Progenitor cell of endocrine pancreas (in vitro differentiated cells): ENCODE measurements around the gene XKR7. TPM values are rescaled to one million over a fixed set of nuclear protein-coding genes. Genes with fewer than 3 reads are reported as not detected.
"Not testable (repeated sequence)": the region's sequence is repeated elsewhere in the genome, so short reads cannot be mapped to it uniquely, and the experiment has no call there.

Source experiments
- DNase-seq: peaks from one replicate; pipeline ENCODE4 v3.0.0; 2021; ENCODE audit warnings: low spot score; ENCODE audit not compliant: unreplicated experiment
- H3K27ac Mint-ChIP-seq: 2 replicates; pipeline ENCODE4 v1.8.0; 2021; ENCODE audit warnings: mild to moderate bottlenecking, moderate library complexity, mixed read lengths
- H3K27me3 Mint-ChIP-seq: 2 replicates; pipeline ENCODE4 v1.8.0; 2021; ENCODE audit warnings: mixed read lengths
- H3K36me3 Mint-ChIP-seq: 2 replicates; pipeline ENCODE4 v1.8.0; 2022; ENCODE audit warnings: mixed read lengths; ENCODE audit not compliant: insufficient read depth
- H3K4me1 Mint-ChIP-seq: 2 replicates; pipeline ENCODE4 v1.8.0; 2021; ENCODE audit warnings: low read depth, mixed read lengths
- H3K4me3 Mint-ChIP-seq: 2 replicates; pipeline ENCODE4 v1.8.0; 2021; ENCODE audit warnings: low read depth, mild to moderate bottlenecking, moderate library complexity, mixed read lengths
- H3K9me3 Mint-ChIP-seq: 2 replicates; pipeline ENCODE4 v1.8.0; 2021; ENCODE audit warnings: low read depth, mixed read lengths
- long read RNA-seq: library from polyadenylated mRNA; unstranded; transcript quantifications from one replicate; pipeline ENCODE4 v2.0.0, GENCODE V29; 2020
- total RNA-seq: library from RNA; stranded (reverse); gene quantifications from 2 replicates; pipeline ENCODE4 v1.2.1, GENCODE V29; 2021
- TF ChIP-seq, protein P1 (sequence below): fragments of 200-600 bp; sonication (generic); IDR thresholded peaks from one replicate; pipeline ENCODE4 v1.5.0; 2021; ENCODE audit warnings: antibody characterized with exemption, mild to moderate bottlenecking; ENCODE audit not compliant: unreplicated experiment

Gene XKR7, protein sequence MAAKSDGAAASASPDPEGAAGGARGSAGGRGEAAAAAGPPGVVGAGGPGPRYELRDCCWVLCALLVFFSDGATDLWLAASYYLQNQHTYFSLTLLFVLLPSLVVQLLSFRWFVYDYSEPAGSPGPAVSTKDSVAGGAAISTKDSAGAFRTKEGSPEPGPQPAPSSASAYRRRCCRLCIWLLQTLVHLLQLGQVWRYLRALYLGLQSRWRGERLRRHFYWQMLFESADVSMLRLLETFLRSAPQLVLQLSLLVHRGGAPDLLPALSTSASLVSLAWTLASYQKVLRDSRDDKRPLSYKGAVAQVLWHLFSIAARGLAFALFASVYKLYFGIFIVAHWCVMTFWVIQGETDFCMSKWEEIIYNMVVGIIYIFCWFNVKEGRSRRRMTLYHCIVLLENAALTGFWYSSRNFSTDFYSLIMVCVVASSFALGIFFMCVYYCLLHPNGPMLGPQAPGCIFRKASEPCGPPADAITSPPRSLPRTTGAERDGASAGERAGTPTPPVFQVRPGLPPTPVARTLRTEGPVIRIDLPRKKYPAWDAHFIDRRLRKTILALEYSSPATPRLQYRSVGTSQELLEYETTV
- 2.4 and 2.7 TPM in 2 replicates for total RNA-seq
- long read RNA-seq, result 0 reads

DNA sequence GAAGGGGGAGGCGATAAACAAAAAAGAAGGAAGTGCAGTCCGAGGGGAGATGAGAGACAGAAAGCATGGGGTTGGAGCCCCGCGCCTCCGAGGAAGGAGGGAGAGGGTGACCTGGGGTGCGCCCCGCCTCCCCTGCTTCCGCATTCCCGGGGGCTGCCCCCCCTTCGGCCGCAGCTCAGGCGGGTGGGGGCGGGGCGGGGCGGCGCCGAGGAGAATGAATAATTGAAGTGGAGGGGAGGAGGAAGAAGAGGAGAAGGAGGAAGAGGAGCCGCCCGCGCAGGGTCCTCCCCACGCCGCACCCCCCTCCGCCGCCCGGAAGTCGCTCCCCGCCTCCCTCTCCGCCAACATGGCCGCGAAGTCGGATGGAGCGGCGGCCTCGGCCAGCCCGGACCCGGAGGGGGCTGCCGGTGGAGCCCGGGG lies at the start of gene XKR7:
Gene XKR7, plus strand, starts transcription at position 322 of the 420 bp plus-strand sequence. Its CDS starts 25 bp downstream, at position 347.
- TF ChIP-seq, protein P1, sequence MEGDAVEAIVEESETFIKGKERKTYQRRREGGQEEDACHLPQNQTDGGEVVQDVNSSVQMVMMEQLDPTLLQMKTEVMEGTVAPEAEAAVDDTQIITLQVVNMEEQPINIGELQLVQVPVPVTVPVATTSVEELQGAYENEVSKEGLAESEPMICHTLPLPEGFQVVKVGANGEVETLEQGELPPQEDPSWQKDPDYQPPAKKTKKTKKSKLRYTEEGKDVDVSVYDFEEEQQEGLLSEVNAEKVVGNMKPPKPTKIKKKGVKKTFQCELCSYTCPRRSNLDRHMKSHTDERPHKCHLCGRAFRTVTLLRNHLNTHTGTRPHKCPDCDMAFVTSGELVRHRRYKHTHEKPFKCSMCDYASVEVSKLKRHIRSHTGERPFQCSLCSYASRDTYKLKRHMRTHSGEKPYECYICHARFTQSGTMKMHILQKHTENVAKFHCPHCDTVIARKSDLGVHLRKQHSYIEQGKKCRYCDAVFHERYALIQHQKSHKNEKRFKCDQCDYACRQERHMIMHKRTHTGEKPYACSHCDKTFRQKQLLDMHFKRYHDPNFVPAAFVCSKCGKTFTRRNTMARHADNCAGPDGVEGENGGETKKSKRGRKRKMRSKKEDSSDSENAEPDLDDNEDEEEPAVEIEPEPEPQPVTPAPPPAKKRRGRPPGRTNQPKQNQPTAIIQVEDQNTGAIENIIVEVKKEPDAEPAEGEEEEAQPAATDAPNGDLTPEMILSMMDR, result no peak
- Mint-ChIP-seq H3K4me3 (peak within 1 kb of the TSS; percentile 85), H3K27me3 (peaks cover 72% of the 10 kb centered on the region), H3K9me3 (no peaks in the 10 kb centered on the region), H3K36me3 (no peaks in the 10 kb centered on the region), H3K27ac (no peak within 1 kb of the TSS), H3K4me1 (peaks cover 6% of the 10 kb centered on the region)
- DNase-seq, result no peak

DNA sequence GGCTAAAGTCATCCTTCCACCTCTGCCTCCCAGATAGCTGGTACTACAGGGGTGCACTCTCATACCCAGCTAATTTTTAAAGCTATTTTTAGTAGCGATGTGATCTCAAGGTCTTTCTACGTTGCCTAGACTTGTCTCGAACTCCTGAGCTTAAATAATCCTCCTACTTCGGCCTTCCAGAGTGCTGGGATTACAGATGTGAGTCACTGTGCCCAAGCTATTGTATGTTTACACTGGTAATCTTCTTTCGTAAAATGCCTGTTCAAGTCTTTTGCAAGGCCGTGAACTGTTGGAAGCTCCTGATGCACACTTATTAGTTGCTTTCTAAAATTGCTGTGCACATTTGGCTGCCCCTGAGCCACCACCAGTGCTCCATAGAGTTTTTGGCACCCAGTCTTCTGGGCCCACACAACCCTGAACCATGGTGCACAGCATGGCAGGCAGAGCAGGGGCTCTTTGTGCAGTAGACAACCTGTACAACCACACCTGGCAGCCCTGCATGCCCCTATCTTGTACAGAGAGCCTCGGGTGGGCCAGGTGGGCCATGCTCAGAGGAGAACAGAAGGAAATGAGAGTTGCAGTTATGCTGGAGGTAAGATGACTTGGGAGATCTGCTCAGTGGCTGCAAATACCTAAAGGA lies 49.4 kb upstream of the XKR7 start:
- Mint-ChIP-seq H3K4me1 (peaks cover 9% of the 10 kb centered on the region), H3K27ac (no peak overlapping the region), H3K4me3 (no peak overlapping the region), H3K27me3 (peaks cover 16% of the 10 kb centered on the region), H3K9me3 (no peaks in the 10 kb centered on the region), H3K36me3 (no peaks in the 10 kb centered on the region)
- TF ChIP-seq, protein P1, result no peak
- DNase-seq, result no peak

DNA sequence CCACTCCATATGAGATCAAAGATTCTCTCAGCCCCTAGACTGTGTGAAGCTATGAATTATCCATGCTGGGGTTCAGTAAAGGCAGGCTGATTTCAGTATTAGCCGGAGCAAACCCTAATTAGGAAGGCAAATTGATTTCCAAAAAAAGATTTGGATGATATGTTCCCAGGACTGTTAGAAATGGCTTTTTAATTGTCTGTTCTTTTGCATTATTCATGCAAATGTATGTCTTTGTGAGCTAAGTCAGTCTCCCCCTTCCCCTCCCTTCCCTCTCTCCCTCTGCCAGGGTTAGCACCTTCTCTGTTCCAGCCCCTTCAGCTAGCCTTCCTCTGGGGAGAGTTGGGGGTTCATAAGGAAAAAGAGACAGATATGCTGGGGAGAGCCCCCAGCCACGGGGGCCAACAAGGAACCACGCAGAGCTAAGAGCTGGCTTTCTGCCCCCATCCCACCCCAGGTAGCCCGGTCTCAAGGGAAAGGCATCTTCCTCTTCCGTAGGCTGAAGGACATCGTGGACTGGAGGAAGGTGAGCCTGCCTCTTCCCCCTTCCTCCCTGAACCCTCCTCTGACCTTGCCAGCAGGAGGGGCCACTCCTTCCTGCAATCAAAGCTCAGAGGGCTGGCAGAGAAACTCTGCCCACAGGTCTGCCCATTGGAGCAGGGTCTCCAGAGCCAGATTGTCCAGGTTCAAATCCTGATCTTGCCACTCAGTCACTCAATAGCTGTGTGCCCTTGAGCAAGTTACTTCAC lies 48.4 kb upstream of the XKR7 start:
- Mint-ChIP-seq H3K27me3 (peaks cover 24% of the 10 kb centered on the region), H3K9me3 (no peaks in the 10 kb centered on the region), H3K4me3 (no peak overlapping the region), H3K27ac (no peak overlapping the region), H3K4me1 (peaks cover 7% of the 10 kb centered on the region), H3K36me3 (no peaks in the 10 kb centered on the region)
- TF ChIP-seq, protein P1, result no peak
- DNase-seq, result no peak

DNA sequence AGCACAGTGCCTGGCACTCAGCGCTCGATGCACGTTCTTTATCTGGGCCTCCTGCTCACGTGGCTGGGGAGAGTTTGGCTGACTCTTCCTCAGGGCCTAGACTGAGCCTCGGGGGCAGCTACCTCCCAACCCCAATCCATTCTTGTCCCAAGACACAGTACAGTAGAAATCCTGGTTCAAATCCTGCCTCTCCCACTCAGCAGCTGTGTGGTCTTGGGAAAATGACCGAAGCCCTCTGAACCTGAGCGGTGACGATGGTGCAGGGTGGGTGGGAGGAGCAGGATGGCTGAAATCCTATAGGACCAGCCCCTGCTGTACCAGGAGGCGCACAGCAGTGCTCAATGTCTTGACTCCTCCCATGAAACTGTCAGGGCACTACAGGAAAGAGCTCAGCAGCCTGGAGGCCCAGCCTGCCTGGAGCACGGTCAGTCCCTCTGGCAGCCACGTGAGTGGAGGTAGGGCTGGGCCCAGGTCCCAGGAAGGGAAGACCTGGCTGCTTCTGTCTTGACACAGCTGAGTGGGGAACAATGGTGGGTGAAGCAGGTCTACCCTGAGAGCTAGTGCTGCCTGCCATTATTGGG lies 47.6 kb upstream of the XKR7 start:
- H3K27ac Mint-ChIP-seq, result no peak overlapping the region

DNA sequence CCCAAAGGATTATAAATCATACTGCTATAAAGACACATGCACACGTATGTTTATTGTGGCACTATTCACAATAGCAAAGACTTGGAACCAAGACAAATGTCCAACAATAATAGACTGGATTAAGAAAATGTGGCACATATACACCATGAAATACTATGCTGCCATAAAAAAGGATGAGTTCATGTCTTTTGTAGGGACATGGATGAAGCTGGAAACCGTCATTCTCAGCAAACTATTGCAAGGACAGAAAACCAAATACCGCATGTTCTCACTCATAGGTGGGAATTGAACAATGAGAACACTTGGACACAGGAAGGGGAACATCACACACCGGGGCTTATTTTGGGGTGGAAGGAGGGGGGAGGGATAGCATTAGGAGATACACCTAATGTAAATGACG lies 46.5 kb upstream of the XKR7 start:
- H3K4me1 Mint-ChIP-seq, H3K27ac Mint-ChIP-seq, DNase-seq, H3K4me3 Mint-ChIP-seq, H3K36me3 Mint-ChIP-seq, H3K9me3 Mint-ChIP-seq: not testable (repeated sequence)
- H3K27me3 Mint-ChIP-seq, result peaks cover 34% of the 10 kb centered on the region

More for the DNA sequence above, 47.6 kb upstream of the XKR7 start:
- Mint-ChIP-seq H3K27me3 (peaks cover 28% of the 10 kb centered on the region), H3K4me3 (no peak overlapping the region), H3K9me3 (no peaks in the 10 kb centered on the region), H3K36me3 (no peaks in the 10 kb centered on the region), H3K4me1 (peaks cover 5% of the 10 kb centered on the region)
- TF ChIP-seq, protein P1, result no peak
- no peak for DNase-seq
